Sigmoid colon (tissue), 7 donors: Measurements from ENCODE around the gene RBM18. TPM values are rescaled to one million over a fixed set of nuclear protein-coding genes. Genes with fewer than 3 reads are reported as not detected.

Source experiments
- DNase-seq: peaks from one replicate; pipeline ENCODE4 v3.0.0-alpha.2; 2019
- H3K27ac ChIP-seq, 4 donors: fragments of 200-600 bp; sonication (generic); one replicate each; pipeline ENCODE4 v1.5.1; 2016 to 2019; ENCODE audit warnings: mild to moderate bottlenecking in 1 of 4
- H3K27me3 ChIP-seq, 3 donors: fragments of 200-600 bp; sonication (generic); one replicate each; pipeline ENCODE4 v1.5.1; 2019; ENCODE audit warnings: mild to moderate bottlenecking in 1 of 3
- H3K36me3 ChIP-seq, 4 donors: fragments of 200-600 bp; sonication (generic); one replicate each; pipeline ENCODE4 v1.5.1; 2016 to 2019
- H3K4me1 ChIP-seq, 4 donors: fragments of 200-600 bp; sonication (generic); one replicate each; pipeline ENCODE4 v1.5.1; 2017 to 2019
- H3K4me3 ChIP-seq, 4 donors: fragments of 200-600 bp; sonication (generic); one replicate each; pipeline ENCODE4 v1.5.1; 2017 to 2019; ENCODE audit warnings: mild to moderate bottlenecking in 2 of 4, moderate library complexity in 1 of 4
- H3K9me3 ChIP-seq, 4 donors: fragments of 200-600 bp in 3 of 4; sonication (generic) in 3 of 4; one replicate each; pipeline versions ENCODE4 v1.5.1 to v1.6.1; 2013 to 2019
- EP300 ChIP-seq, 4 donors: sonication (generic); formaldehyde crosslinking; IDR thresholded peaks; one replicate each; pipeline ENCODE4 v1.6.1; 2017; ENCODE audit warnings: antibody characterized with exemption in 4 of 4
- POLR2A ChIP-seq, 2 donors: fragments of 450-650 bp; IDR thresholded peaks; one replicate each; pipeline ENCODE4 v1.6.1; 2016; ENCODE audit warnings: antibody characterized with exemption in 2 of 2, mild to moderate bottlenecking in 2 of 2, moderate library complexity in 2 of 2
- POLR2AphosphoS5 ChIP-seq, 4 donors: sonication (generic); formaldehyde crosslinking; IDR thresholded peaks; one replicate each; pipeline ENCODE4 v1.6.1; 2017; ENCODE audit warnings: antibody characterized with exemption in 4 of 4
- WGBS, 2 donors: extraction: QIAGEN DNeasy Blood & Tissue Kit; methylation state at CpG; one replicate each; pipeline ENCODE4 v1.1.7; 2013; 5-methylcytosine and 5-hydroxymethylcytosine counted together
- intact Hi-C: fragments of 100-400 bp; cut with DNase I; formaldehyde crosslinking; loops from one replicate; pipeline ENCODE4 v1.15.1; 2023
- polyA plus RNA-seq, 3 donors: library from polyadenylated mRNA; stranded (reverse); fragments of 200-250 nt; gene quantifications; one replicate each; pipeline ENCODE4 v1.2.3, GENCODE V29; 2013
- total RNA-seq, 4 donors: library from RNA; depleted of rRNA; stranded (reverse); fragments of >200 nt; gene quantifications; one replicate each; pipeline ENCODE4 v1.1.0, GENCODE V29; 2016
- TF ChIP-seq, protein P1 (sequence below), 4 experiments: fragments of 450-650 bp in 3 of 4; fragments of 200-600 bp in 1 of 4; IDR thresholded peaks; one replicate each; pipeline ENCODE4 v1.5.1; 2016 to 2019; ENCODE audit warnings: antibody characterized with exemption in 4 of 4, mild to moderate bottlenecking in 3 of 4, moderate library complexity in 2 of 4
- donor health status: healthy with polysubstance abuse.
- donor health status: Bipolar disorder and iron deficiency.
- donor health status: healthy.

The RBM18 gene
- total and polyA plus RNA-seq, 7 donors = 8.2 to 16.8 (median 11.9) TPM

DNA sequence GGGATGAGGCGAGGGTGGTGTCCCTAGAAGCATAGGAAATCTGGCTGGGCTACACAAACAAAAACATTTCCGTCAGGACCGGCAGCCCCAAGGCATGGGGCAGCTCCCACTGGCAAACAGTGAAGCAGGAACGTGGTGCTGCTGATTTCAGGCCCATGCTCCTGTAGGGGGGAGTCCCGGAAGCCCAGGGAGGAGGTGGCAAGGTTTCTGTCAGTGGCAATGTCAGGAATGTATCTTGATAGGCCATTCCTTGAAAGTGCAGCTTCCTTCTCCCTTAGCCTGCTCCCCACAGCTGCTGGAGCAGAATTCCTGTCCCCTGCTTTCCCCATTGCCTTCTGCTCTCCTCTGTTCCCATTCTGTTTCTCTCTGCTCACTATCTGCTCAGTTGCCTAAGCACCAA is 42.4 kb upstream of the RBM18 start:
- 87 to 90% methylated on average over 5 of the region's 5 CpGs for WGBS, 2 donors
- no peak overlapping the region for H3K4me3 ChIP-seq
- no peak for DNase-seq
- H3K27ac ChIP-seq = no peak overlapping the region
- intact Hi-C loops = no loop called here
- peak in 1 of 4 donors; percentile 18 for TF ChIP-seq POLR2AphosphoS5 (IDR thresholded peaks at IDR 0.05)
- no peak for TF ChIP-seq EP300 (IDR thresholded peaks at IDR 0.05)
- TF ChIP-seq, protein P1, sequence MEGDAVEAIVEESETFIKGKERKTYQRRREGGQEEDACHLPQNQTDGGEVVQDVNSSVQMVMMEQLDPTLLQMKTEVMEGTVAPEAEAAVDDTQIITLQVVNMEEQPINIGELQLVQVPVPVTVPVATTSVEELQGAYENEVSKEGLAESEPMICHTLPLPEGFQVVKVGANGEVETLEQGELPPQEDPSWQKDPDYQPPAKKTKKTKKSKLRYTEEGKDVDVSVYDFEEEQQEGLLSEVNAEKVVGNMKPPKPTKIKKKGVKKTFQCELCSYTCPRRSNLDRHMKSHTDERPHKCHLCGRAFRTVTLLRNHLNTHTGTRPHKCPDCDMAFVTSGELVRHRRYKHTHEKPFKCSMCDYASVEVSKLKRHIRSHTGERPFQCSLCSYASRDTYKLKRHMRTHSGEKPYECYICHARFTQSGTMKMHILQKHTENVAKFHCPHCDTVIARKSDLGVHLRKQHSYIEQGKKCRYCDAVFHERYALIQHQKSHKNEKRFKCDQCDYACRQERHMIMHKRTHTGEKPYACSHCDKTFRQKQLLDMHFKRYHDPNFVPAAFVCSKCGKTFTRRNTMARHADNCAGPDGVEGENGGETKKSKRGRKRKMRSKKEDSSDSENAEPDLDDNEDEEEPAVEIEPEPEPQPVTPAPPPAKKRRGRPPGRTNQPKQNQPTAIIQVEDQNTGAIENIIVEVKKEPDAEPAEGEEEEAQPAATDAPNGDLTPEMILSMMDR (IDR thresholded peaks at IDR 0.05) = no peak
- H3K9me3 ChIP-seq = no peaks in the 10 kb centered on the region
- peaks cover 0 to 9% (median 3%) of the 10 kb centered on the region in 4 donors for H3K4me1 ChIP-seq
- no peaks in the 10 kb centered on the region for H3K27me3 ChIP-seq
- peaks cover 0 to 42% (median 5%) of the 10 kb centered on the region in 4 donors for H3K36me3 ChIP-seq

DNA sequence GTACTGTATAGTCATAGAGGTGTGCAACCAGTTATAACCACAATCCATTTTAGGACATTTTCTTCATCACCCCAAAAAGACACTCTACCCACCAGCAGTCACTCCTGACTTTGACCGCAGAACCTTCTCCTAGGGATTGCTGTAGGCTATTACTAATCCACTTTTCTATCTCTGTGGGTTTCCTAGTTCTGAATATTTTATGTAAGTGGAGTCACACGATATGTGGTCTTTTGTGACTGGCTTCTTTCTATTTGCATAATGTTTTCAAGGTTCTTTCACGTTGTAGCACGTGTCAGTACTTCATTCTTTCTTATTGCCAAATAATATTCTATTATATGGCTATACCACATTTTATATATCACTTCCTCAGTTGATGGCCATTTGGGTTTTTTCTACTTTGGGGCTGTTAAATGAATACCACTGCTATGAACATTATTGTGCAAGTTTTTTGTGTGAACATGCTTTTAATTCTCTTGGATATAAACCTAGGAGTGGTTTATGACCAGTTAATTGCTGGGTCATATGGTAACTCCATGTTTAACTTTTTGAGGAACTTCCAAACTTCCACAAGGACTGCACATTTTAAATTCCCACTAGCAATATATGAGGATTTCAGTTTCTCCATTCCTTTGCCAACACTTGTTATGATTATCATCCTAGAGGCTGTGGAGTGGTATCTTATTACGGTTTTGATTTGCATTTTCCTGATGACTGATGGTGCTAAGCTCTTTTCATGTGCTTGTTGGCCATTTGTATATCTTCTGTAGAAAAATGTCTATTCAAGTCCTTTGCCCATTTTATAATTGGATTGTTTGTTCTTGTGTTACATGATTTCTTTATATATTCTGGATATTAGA is 37.8 kb upstream of the RBM18 start:
- H3K27ac ChIP-seq = no peak overlapping the region
- H3K4me3 ChIP-seq = no peak overlapping the region
- TF ChIP-seq, protein P1 (IDR thresholded peaks at IDR 0.05) = no peak
- no peak for TF ChIP-seq EP300 (IDR thresholded peaks at IDR 0.05)
- TF ChIP-seq POLR2AphosphoS5 (IDR thresholded peaks at IDR 0.05) = no peak
- TF ChIP-seq POLR2A (IDR thresholded peaks at IDR 0.05) = no peak
- H3K27me3 ChIP-seq = no peaks in the 10 kb centered on the region
- no peak for DNase-seq
- intact Hi-C loops = no loop called here
- 47 to 81% methylated on average over 5 of the region's 5 CpGs for WGBS, 2 donors
- no peaks in the 10 kb centered on the region for H3K9me3 ChIP-seq
- peaks cover 0 to 5% (median 2%) of the 10 kb centered on the region in 4 donors for H3K4me1 ChIP-seq
- H3K36me3 ChIP-seq = peaks cover 0 to 42% (median 4%) of the 10 kb centered on the region in 4 donors

GRCh38 chr9:122297512-122297911 is 32.9 kb upstream of the RBM18 start:
- Histone ChIP-seq H3K36me3 (peaks cover 0 to 43% (median 6%) of the 10 kb centered on the region in 4 donors), H3K4me1 (no peaks in the 10 kb centered on the region), H3K9me3 (no peaks in the 10 kb centered on the region), H3K27me3 (no peaks in the 10 kb centered on the region), H3K4me3 (no peak overlapping the region), H3K27ac (no peak overlapping the region)
- DNase-seq = no peak
- intact Hi-C loops = no loop called here
- WGBS, 2 donors = 94 to 95% methylated on average over 3 of the region's 3 CpGs
- TF ChIP-seq EP300 (IDR thresholded peaks at IDR 0.05) (no peak), POLR2A (IDR thresholded peaks at IDR 0.05) (no peak), POLR2AphosphoS5 (IDR thresholded peaks at IDR 0.05) (no peak)
- TF ChIP-seq, protein P1 (IDR thresholded peaks at IDR 0.05) = no peak

DNA sequence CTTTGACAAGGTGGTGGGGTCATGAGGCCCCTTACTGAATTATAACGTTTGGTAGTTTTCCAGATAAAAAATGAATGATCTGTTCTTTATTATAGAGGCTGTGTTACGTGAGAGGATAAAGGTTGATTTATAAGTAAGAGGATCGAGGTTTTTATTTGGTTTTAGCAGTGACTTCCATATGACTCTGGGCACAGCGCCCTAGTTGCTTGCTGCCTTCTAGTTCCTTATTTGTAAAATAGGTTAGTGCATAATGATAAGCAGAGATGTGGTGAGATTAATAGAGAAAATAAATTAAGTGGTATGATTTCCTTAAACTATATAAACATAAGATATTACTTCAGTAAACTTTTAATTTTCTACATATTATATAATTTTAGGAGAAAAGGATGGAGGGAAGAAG is 29.9 kb upstream of the RBM18 start:
- Histone ChIP-seq H3K9me3 (no peaks in the 10 kb centered on the region), H3K4me1 (no peaks in the 10 kb centered on the region), H3K4me3 (no peak overlapping the region), H3K36me3 (peaks cover 10 to 63% (median 14%) of the 10 kb centered on the region in 4 donors), H3K27ac (no peak overlapping the region), H3K27me3 (no peaks in the 10 kb centered on the region)
- 42 to 60% methylated on average over 4 of the region's 4 CpGs for WGBS, 2 donors
- intact Hi-C loops = no loop called here
- TF ChIP-seq, protein P1 (IDR thresholded peaks at IDR 0.05) = no peak
- no peak for TF ChIP-seq POLR2AphosphoS5 (IDR thresholded peaks at IDR 0.05)
- TF ChIP-seq POLR2A (IDR thresholded peaks at IDR 0.05) = no peak
- TF ChIP-seq EP300 (IDR thresholded peaks at IDR 0.05) = no peak
- no peak for DNase-seq
